MG63 (cell line): ENCODE data around the gene CAMKMT. TPM values are rescaled to one million over a fixed set of nuclear protein-coding genes. Genes with fewer than 3 reads are reported as not detected.
A peak's percentile ranks its signal among the peaks of the same experiment; 100 is the strongest.

Experiments used
- DNase-seq: peaks from one replicate; pipeline ENCODE4 v3.0.0-alpha.2; 2020
- H3K27me3 ChIP-seq: fragments of 250-450 bp; sonication (Bioruptor Pico); 2 replicates; pipeline ENCODE4 v1.5.1; 2020; ENCODE audit warnings: mild to moderate bottlenecking, moderate library complexity
- H3K36me3 ChIP-seq: fragments of 250-450 bp; sonication (Bioruptor Pico); 2 replicates; pipeline ENCODE4 v1.5.1; 2020; ENCODE audit warnings: mild to moderate bottlenecking, moderate library complexity
- H3K4me3 ChIP-seq: fragments of 250-450 bp; sonication (Bioruptor Pico); 2 replicates; pipeline ENCODE4 v1.5.1; 2020; ENCODE audit warnings: mild to moderate bottlenecking, moderate library complexity
- H3K9me3 ChIP-seq: fragments of 250-450 bp; sonication (Bioruptor Pico); 2 replicates; pipeline ENCODE4 v1.5.1; 2020; ENCODE audit warnings: mild to moderate bottlenecking, moderate library complexity
- total RNA-seq: library from RNA; depleted of rRNA; stranded (reverse); fragments of >200 nt; shearing (Covaris generic); gene quantifications from 2 replicates; pipeline ENCODE4 v1.2.3, GENCODE V29; 2014; ENCODE audit warnings: low replicate concordance; rRNA removed

CAMKMT gene
- 1.3 and 26.4 TPM in 2 replicates for total RNA-seq

DNA sequence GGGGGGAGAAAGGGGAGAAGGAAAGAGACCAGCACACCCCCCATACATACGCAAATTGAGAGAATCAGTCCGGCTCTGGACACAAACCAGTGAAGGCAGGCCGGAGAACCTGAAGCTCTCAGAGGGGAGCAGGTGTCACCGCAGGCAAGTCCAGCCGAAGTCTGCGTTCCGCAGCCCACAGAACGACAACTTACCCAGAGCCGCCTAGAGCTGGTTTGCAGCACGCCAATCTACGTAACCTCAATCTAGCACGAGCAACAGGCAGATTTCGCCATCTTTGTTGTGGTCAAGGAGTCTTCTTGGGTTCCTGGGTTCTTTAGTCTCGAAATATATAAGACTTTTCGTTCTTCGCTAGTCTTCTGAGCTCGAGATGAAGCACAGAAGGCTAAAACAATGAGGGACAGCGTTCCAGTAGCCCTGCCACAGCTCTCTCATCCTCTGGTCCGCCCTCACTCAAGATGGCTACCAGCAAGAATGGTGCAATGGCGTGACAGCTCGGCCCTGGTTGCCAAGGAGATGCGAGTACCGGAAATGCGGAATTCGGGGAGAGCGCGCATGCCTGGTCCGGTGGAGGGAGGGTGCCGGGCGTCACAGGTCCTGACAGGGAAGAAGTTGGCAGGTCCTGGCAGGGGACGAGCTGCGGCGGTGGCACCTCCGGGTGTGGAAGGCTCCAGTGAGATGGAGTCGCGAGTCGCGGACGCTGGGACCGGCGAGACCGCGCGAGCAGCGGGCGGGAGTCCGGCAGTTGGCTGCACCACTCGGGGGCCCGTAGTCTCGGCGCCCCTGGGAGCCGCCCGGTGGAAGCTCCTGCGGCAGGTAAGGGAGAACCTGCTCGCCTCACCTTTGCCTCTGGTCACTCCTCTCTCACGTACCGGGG lies at the start of gene CAMKMT, which contains the start of gene PREPL:
Gene CAMKMT, plus strand, starts transcription at position 618 of the 877 bp plus-strand sequence.
Gene PREPL, minus strand, starts transcription at position 165 of the 877 bp plus-strand sequence. CDS start 15,152 bp downstream, outside the sequence.
- Histone ChIP-seq H3K27me3 (no peaks in the 10 kb centered on the region), H3K9me3 (no peaks in the 10 kb centered on the region), H3K36me3 (peaks cover 15% of the 10 kb centered on the region), H3K4me3 (peak within 1 kb of the TSS; percentile 70)
- DNase-seq = peak; percentile 96

DNA sequence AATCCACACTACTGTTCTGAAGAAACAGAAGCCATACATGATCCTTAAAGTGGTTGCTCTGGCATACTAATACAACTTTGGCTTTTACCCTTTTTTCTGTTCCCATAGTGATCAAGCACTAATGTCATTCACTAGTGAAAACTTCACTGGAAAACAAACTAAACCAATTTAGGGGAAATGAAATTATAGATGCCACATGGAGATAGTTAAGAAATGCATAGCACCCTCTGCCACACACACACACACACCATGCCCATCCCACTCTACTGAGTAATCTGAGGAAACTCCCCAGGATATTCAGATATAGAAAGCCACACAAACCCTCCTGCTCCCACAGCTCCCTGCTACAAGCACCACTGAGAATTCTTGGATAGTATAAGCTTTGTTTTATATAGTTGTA lies 47.4 kb upstream of the CAMKMT start:
- no peak overlapping the region for H3K4me3 ChIP-seq
- peaks cover 29% of the 10 kb centered on the region for H3K9me3 ChIP-seq
- no peak for DNase-seq
- H3K36me3 ChIP-seq = peaks cover 86% of the 10 kb centered on the region
- H3K27me3 ChIP-seq = no peaks in the 10 kb centered on the region

DNA sequence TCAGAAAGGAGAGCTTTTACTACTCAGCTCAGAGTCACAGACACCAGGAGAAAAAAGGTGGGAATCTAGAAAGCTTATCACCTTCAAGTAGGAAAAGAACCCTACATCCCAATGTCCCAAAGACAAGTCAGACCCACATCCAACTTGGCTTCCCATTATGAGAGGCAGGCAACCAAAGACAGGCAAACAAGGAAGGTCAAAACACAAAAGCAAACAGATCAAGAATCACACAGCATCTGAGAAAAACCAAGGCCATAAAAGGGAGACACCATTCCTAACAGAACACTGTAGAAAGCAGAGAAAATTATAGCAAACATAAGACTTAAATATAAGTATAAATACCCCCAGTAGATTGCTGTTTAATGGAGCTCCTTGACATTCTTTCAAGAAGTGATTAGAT lies 45.8 kb upstream of the CAMKMT start:
- peaks cover 14% of the 10 kb centered on the region for H3K9me3 ChIP-seq
- DNase-seq = no peak
- H3K36me3 ChIP-seq = peaks cover 87% of the 10 kb centered on the region
- no peaks in the 10 kb centered on the region for H3K27me3 ChIP-seq
- H3K4me3 ChIP-seq = no peak overlapping the region

DNA sequence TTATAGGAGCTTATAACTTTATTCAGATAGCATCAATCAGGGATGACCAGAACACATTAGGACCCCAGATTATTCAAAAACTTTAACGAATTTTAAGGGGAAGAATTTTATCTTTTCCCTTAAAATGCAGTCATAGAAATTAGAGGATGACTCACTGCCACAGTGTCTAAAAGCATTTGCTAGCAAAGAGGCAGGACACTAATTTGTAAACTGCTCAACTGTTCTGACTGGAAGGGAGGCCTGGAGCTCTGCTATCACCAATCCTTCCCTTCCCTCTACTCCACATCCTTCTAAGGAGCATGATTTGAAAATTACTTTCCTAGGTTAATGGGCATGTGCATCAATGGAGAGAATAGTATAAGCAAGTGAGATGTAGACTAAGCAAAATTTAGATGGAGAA lies 40.9 kb upstream of the CAMKMT start:
- Histone ChIP-seq H3K27me3 (no peaks in the 10 kb centered on the region), H3K4me3 (no peak overlapping the region), H3K9me3 (no peaks in the 10 kb centered on the region; the same call in 1 of the 2 replicates), H3K36me3 (peaks cover 80% of the 10 kb centered on the region)
- DNase-seq = no peak

DNA sequence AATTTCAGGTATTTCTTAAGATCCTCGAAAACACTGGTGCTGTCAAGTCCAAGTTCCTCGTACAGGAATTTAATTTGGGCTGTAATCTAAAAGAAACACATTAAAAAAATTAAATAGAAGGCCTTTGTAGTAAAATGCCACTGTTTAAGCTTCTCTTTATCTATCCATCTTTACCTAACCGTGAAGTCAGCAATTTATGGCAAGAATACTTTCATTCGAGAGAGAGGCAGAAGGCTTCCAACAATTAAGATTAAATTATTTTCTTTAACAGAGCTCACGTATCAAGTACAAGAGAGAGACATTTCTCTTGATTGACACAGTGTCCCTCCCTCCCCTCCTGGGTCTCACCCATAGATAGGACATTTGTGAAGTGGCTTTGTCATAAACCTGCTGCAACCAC lies 40.4 kb upstream of the CAMKMT start:
- DNase-seq = no peak
- Histone ChIP-seq H3K9me3 (no peaks in the 10 kb centered on the region; the same call in 1 of the 2 replicates), H3K27me3 (no peaks in the 10 kb centered on the region), H3K36me3 (peaks cover 78% of the 10 kb centered on the region), H3K4me3 (no peak overlapping the region)

DNA sequence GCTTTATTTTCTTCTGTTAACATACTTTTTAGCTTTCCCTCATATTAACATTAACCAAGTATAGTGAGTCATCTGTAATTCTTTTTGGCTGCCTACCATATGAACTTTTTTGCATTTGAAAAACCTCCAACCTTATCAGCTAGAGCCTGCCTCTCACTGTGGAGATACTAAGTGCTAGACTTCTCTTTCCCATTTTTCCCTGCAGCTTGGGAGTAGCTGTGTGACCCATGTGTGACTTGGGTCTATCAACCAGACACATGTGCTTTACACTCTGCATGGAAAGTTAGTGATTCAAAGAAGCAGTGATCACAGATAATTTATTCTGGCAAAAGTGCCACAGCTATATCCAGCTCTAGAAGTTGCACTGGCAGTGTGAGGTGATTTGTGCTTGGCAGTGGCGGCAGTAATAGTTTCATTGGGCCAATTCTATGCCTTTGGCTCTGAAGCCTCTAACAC lies 36.7 kb upstream of the CAMKMT start:
- H3K4me3 ChIP-seq = no peak overlapping the region
- H3K27me3 ChIP-seq = no peaks in the 10 kb centered on the region
- peaks cover 76% of the 10 kb centered on the region for H3K36me3 ChIP-seq
- DNase-seq = peak; percentile 22
- H3K9me3 ChIP-seq = no peaks in the 10 kb centered on the region

DNA sequence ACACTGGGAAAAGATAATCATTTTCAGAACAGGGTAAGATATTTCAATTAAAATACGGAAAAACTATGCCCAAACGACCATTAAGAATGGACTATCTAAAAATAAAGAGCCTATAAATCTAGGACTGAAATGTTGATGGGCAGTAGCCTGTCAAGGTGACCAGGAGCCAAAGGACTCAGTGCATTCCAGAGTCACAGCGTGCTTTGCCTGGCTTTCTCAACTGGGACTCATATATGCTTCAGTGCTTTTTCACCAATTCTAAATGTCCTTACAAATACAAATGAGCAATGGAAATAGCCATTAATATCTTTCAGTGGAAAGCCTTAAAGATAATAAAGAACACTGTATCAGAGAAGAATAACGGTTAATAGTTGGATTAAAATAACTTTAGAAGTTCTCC lies 35.9 kb upstream of the CAMKMT start:
- H3K27me3 ChIP-seq = no peaks in the 10 kb centered on the region
- DNase-seq = no peak
- H3K4me3 ChIP-seq = no peak overlapping the region
- H3K9me3 ChIP-seq = no peaks in the 10 kb centered on the region
- peaks cover 74% of the 10 kb centered on the region for H3K36me3 ChIP-seq

DNA sequence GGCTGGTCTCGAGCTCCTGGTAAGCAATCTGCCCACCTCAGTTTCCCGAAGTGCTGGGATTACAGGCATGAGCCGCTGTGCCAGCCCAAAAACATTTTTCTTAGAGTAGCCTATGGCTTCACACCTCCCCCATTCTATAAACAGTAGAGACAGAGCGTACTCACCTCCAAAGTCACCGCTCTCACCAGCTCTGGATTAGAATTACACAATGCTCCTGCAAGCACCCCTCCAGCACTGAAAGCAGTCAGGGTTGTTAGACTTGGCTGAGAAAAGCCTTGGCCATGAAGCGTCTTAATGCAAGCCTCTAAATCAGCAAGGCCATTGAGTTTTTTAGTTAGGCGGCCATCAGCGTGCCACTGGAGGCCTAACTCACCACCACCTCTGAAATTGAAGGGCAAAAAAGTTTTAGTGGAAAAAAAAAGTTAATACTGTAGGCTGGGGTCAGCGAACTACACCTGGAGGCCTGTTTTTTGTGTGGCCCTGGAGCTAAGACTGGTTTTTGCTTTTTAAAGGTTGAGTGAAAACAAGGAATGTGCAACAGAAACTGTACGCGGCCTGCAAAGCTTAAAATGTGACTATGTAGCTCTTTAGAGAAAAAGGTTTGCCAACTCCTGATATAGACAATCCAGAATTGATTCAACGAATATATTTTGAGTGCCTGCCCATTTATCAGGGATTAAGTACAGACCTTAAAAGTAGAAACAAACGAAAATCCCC lies 35.0 kb upstream of the CAMKMT start:
- Histone ChIP-seq H3K36me3 (peaks cover 72% of the 10 kb centered on the region), H3K27me3 (no peaks in the 10 kb centered on the region), H3K9me3 (no peaks in the 10 kb centered on the region), H3K4me3 (no peak overlapping the region)
- DNase-seq = no peak

DNA sequence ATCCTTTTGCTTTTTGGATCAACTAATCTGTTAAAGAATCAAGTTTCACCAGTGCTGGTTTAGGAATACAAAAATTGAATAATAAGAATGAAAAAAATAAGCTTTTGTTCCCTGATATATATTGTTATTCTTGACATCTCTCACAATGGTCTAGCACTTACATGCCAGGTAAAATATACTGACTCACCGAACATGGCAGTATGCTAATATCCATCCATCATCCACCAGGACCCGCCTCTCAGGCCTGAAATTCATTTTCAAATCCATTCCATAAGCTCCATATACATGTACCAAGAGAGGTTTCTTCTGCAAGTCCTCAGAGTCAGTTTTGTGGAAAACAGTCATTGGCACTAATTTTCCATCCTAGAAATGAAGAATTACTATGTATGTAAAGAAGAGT lies 33.0 kb upstream of the CAMKMT start:
- no peak for DNase-seq
- no peak overlapping the region for H3K4me3 ChIP-seq
- H3K36me3 ChIP-seq = peaks cover 71% of the 10 kb centered on the region
- H3K27me3 ChIP-seq = no peaks in the 10 kb centered on the region
- H3K9me3 ChIP-seq = no peaks in the 10 kb centered on the region

DNA sequence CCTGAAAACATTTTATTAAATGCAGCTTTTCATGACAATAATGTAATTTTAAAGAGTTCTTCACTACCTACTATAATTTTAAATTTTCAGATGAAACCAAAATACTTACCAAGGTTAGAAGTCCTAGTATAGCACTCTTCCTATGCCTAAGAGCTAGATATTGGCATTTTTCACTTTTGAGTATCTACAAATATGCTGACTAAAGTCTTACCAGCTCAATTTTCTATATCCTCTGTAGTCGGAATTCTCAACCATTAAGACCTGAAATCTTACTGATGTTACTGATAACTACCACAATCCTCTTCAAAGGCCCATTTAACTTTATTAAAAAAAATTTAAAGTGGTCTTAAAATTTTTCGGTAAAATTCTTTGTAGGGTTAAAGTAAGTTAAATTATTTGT lies 32.4 kb upstream of the CAMKMT start:
- H3K36me3 ChIP-seq = peaks cover 69% of the 10 kb centered on the region
- H3K27me3 ChIP-seq = no peaks in the 10 kb centered on the region
- H3K4me3 ChIP-seq = no peak overlapping the region
- H3K9me3 ChIP-seq = no peaks in the 10 kb centered on the region
- DNase-seq = no peak

DNA sequence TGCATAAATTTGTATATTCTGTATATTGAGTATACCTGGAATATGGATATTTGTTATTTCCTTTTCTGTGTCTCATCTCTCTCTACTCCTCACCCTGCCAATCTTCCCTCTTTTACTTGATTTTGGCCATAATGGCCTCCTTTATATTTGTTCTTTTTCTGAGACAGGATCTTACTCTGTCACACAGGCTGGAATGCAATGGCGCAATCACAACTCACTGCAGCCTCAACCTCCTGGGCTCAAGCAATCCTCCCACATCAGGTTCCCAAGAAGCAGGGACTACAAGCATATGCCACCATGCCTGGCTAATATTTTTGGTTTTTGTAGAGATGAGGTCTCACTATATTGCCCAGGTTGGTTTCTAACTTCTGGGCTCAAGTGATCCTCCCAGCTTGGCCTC lies 30.9 kb upstream of the CAMKMT start:
- H3K9me3 ChIP-seq = no peaks in the 10 kb centered on the region
- no peaks in the 10 kb centered on the region for H3K27me3 ChIP-seq
- no peak overlapping the region for H3K4me3 ChIP-seq
- H3K36me3 ChIP-seq = peaks cover 75% of the 10 kb centered on the region
- DNase-seq = no peak

DNA sequence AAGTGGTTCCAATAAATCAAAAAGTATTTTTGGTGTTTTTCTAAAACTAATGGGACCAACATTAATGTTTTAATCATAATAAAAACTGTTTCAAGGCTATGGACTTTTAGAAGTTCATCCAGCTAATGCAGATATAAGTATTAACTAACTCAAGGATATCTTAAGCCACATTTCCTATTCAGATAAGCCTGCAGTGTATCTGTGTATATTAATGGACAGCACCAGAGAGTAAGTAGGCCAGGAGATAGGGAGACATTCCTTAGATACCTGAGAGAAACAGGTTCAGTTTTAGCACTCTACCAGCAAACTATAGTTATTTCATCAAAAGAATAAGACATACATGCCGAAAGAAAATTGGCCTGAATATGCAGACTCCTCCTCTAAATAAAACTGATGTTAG lies 27.8 kb upstream of the CAMKMT start:
- Histone ChIP-seq H3K27me3 (no peaks in the 10 kb centered on the region), H3K9me3 (no peaks in the 10 kb centered on the region), H3K4me3 (no peak overlapping the region), H3K36me3 (peaks cover 87% of the 10 kb centered on the region)
- no peak for DNase-seq

DNA sequence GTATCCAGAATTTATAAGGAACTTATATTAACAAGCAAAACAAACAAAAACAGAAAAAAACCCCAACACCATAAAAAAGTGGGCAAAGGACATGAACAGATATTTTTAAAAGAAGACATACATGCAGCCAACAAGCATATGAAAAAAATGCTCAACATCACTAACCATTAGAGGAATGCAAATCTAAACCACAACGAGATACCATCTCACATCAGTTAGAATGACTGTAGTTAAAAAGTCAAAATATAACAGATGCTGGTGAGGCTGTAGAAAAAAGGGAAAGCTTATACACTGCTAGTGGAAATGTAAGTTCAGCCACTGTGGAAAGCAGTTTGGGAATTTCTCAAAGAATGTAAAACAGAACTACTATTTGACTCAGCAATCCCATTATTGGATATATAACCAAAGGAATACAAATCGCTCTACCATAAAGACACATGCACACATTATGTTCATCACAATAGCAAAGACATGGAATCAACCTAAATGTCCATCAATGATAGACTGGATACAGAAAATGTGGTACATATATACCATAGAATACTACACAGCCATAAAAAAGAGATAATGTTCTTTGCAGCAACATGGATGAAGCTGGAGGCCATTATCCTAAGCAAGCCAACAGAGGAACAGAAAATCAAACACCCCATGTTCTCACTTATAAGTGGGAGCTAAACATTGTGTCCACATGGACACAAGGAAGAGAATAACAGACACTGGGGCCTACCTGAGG lies 25.8 kb upstream of the CAMKMT start:
- Histone ChIP-seq H3K36me3 (peaks cover 83% of the 10 kb centered on the region), H3K27me3 (no peaks in the 10 kb centered on the region), H3K4me3 (no peak overlapping the region), H3K9me3 (no peaks in the 10 kb centered on the region)
- no peak for DNase-seq

DNA sequence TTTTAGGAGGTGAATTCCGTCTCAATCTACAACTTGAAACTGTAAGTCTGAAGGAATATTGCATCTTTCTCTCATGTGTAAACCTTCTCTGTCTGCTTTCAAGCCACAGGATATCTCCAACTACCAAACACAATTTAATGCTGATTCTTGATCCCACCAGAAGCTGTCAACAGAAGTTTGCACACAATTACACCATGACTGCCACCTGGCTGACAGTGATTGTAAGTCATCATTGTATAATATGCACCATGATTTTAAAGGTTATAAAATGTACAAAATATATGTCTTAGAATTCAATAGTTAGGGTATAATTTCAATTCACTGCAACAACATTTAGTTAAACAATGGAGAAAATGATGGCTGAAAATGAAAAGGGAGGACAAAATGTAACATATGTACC lies 18.9 kb upstream of the CAMKMT start:
- DNase-seq = no peak
- H3K4me3 ChIP-seq = no peak overlapping the region

DNA sequence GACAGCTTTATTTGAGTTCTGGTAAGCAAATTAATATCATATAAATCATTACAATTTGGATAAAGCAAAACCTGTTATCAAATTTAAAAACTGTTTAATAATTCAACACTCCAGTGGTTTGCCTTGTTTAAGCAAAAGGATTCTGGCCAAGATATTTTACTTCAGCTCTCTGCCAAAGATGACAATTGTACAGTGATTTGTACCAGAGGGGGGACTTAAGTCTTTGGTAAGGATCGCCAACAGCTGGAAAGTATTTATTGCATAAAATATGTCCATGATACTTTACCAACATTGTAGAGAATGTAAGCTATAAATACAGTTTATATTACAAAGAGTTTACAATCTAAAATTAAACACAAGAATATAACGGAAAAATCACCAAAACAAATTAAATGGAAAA lies 14.2 kb upstream of the CAMKMT start:
- no peaks in the 10 kb centered on the region for H3K27me3 ChIP-seq

More for the DNA sequence above, 18.9 kb upstream of the CAMKMT start:
- Histone ChIP-seq H3K27me3 (no peaks in the 10 kb centered on the region), H3K36me3 (peaks cover 62% of the 10 kb centered on the region), H3K9me3 (no peaks in the 10 kb centered on the region)

DNA sequence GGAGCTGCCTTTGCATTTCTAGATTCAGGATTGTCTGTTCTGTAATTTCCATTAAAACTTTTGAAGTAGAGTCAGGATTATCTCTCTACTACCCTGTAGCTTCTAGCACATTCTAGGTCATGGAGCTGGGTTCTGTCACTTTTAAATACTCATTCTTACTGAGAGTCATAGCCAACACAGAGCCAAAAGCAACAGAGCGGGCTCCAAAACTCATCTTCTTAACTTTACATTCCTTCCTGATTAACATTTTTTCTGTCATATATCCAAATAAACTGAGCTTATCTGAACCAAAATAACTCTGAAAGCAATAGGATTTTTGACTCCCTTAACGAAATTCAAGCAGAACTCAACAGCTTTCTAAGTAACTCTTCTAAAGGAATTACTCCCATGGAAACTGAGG lies 13.3 kb upstream of the CAMKMT start:
- peaks cover 14% of the 10 kb centered on the region for H3K36me3 ChIP-seq
- H3K4me3 ChIP-seq = no peak overlapping the region
- peak; percentile 69 for DNase-seq

More for the DNA sequence above, 14.2 kb upstream of the CAMKMT start:
- H3K36me3 ChIP-seq = peaks cover 21% of the 10 kb centered on the region
- H3K9me3 ChIP-seq = no peaks in the 10 kb centered on the region
- no peak for DNase-seq
- no peak overlapping the region for H3K4me3 ChIP-seq

DNA sequence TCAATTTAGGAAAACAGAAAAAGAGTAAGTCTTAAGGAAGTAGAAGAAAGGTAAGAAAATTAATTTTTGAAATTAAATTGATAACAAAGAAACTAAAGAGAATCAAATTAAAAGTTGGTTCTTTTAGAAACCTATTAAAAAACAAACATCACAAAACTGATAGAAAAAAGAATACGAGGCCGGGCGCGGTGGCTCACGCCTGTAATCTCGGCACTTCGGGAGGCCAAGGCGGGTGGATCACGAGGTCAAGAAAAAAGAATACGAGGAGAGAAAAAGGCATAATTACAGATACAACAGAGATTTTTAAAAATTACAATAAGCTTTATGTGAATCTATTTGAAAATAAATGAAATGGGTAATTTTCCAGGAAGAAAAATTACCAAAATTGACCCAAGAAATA lies 12.2 kb upstream of the CAMKMT start:
- H3K4me3 ChIP-seq = no peak overlapping the region
- no peaks in the 10 kb centered on the region for H3K27me3 ChIP-seq
- no peaks in the 10 kb centered on the region for H3K9me3 ChIP-seq
- DNase-seq = no peak
- peaks cover 11% of the 10 kb centered on the region for H3K36me3 ChIP-seq

More for the DNA sequence above, 13.3 kb upstream of the CAMKMT start:
- Histone ChIP-seq H3K27me3 (no peaks in the 10 kb centered on the region), H3K9me3 (no peaks in the 10 kb centered on the region)
